Activated gamma-delta T cell (primary cell): ENCODE measurements around the gene WASL.
"Not testable (repeated sequence)": the region's sequence is repeated elsewhere in the genome, so short reads cannot be mapped to it uniquely, and the experiment has no call there.

Experiments used
- DNase-seq: peaks from one replicate; lab custom pipeline; 2025; lab: John Stamatoyannopoulos, UW

Gene WASL

DNA sequence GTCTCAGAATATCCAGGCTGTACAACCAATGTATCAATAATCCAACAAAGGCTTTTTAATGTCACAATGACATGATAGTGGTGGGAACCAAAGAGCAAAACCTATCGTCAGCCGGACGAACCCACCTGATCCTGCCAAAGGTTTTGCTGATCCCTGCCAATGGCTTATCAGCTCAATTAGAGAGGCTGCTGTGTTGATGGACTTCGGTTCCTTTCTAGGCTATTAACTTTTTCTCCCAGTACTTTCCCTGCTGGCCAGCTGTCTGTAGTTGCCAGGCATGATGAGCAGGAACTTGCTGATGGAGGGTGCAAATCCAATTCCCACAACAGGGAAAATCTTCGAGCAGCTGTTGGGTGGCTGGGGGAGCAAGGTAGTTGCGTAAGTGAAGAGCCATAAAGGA is 90.8 kb downstream of the WASL start:
- no peak for DNase-seq

DNA sequence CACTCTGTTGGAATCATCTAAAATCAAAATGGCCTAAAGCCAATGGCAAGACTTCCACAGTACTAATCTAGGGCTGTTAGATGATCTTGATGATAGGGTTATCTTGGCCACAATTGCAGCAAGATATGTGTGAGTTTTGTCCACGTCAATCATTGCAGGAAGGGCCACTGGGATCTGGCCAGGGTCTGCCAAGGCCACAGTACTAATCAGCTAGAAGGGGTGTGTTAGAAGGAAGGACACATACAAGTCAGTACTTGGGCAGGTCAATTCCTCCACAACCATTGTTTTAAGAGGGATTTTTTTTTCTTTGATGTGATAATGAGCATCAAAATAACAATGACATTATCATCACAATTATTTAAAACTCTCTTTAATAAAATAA is 91.5 kb downstream of the WASL start:
- DNase-seq: no peak

DNA sequence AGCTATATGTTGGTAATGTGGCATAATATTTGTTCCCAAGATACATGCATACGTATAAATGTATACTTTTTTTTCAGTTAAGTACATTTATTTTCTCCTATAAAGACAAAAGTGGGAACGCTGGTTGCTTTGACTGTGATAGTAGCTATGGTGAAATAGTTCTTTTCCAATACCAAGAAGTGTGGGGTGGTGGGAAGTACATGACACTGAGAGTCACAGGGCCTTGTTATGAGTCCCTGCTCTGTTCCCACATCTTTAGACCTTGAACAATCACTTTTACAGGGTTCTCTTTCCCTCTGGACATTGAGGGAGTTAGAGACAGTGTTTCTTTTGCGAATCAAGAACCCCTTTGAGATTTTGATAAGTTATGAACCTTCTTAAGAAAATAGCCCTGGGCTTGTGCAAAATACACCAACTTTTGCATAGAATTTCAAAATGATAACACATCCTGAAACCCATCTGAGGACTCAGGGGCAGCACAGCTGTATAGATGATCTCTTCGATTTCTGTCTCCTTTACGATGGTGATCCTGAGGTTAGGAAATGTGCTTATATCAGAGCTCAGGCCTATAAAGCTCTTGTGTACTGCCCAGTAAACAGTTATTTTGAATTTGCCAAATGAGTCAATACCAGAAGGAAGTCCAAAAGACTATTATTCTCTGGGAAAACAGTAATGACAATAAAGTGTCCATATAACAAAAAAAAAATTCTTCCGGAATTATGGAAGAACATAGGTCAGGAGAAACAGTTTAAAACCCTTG is 92.1 kb downstream of the WASL start:
- DNase-seq: no peak

DNA sequence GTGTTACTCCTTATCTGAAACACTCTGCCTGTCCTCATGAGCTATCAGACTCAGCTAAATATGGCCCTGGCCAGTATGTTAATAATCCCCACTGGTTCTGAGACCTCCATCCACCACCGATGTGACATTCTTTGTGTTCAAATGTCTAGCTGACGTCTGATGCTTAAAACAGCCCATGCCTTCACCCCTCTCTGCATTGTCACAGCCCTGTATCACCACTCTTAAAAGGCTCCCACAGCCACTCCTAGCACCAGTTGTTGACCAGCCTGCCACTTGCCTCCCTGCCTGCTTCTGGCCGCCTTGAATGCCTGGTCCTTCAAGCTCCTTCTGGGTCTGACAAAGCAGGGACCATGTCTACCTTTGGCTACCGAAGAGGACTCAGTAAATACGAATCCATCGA is 93.2 kb downstream of the WASL start, which contains the start of gene LMOD2:
TSS of gene LMOD2 (plus strand) at position 253 of the 400 bp plus-strand sequence. CDS start at position 351, 98 bp downstream.
- no peak for DNase-seq

DNA sequence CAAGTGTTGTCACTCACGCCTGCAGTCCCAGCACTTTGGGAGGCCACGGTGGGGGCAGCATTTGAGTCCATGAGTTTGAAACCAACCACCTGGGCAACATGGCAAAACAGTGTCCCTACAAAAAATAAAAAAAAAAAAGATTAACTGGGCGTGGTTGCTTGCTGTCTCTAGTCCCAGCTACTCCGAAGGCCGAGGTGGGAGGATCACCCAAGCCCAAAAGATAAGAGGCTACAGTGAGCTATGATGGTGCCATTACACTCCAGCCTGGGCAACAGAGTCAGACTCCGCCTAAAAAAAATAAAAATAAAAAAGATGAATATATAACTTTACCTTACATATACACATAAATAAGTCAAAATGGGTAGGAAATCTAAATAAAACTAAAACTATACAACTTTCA is 95.6 kb downstream of the WASL start:
- no peak for DNase-seq

DNA sequence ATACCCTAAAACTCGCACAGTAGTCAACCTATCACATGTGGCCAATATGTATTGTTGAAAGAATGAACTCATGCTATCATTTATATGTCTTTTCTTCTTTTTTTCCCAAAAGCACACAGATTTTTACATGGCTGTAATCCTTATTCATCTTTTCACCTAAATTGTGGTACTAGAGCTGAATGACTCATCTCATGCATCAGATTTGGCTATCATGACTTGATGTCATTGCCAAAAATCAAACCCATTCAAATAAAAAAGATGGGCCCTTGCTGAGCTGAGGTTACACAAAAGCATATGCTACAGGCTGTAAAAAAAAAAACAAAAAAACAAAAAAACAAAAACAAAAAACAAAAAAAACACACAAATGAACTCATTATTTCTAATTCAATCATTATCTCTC is 96.4 kb downstream of the WASL start:
- DNase-seq: no peak

DNA sequence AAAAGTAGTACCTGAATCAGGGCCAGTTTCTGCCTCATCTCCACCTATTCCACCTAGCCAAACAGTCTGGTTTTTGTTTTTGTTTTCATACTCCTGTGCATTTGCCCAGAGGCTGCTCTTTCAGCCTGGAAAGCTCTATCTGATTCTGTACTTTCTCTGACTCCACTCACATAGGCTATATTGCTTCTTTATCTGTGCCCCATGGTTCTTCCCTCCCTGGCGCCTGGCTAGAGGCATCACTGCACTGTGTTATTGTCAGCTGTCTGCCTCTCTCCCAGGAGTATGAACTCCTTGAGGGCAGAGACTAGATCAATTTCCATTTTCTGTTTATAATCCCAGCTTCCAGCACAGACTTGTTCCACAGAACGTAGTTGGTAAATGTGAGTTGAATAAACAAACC is 98.2 kb downstream of the WASL start:
- no peak for DNase-seq

DNA sequence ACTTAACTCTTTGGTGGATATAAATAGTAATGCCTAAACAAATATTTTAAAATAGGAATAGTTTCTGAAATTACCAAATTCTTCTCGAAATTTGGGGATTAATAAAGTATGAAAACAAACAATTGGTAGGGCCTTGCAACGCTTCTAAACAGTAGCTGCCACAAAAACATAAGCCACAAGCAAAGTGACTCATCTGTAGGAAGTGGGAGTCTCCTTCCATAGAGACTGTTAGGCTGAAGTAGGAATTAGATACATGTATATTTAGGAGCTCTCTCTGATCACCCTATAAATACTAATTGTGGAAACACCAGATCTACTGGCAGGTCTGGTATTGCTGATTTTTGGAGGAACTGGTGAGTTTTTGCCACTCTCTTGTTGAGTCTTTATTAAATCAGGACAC is 98.8 kb downstream of the WASL start:
- DNase-seq: no peak

DNA sequence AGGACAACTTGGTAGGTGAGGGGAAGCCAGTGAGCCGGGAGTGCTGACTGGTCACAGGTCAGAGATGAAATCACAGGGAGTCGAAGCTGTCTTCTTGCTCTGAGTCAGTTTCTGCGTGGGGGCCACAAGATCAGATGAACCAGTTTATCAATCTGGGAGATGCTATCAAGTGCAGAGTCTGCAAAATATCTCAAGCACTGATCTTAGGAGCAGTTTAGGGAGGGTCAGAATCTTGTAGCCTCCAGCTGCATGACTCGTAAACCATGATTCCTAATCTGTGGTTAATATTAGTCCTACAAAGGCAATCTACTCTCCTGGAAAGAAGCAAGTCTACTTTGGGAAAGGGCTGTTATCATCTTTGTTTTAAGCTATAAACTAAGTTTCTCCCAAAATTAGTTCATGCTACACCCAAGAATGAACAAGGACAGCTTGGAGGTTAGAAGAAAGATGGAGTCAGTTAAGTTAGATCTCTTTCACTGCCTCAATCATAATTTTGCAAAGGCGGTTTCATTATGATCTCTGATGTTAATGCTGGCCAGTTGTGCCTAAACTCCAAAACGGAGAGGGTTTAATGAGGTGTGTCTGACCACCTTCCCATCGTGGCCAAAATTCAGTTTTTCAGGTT is 101.6 kb downstream of the WASL start:
- no peak for DNase-seq

DNA sequence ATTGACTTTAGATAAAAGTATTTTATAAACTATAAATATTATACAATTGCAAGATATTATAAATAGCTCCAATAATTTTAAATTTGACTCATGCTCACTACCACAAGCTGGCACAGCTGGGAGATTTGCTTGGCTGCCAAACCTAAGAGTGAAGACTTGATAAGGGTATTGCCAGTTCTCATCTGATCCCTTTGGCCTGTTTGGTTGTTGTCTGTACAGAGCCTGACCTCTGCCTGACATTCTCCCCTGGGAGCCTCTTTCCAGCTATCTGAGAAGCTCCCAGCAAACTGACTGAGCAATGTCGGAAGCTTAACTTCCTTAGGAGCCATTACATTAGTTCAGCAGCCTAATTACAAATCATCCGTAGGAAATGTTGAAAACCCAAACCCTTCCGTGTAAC is 103.3 kb downstream of the WASL start:
- DNase-seq: no peak

DNA sequence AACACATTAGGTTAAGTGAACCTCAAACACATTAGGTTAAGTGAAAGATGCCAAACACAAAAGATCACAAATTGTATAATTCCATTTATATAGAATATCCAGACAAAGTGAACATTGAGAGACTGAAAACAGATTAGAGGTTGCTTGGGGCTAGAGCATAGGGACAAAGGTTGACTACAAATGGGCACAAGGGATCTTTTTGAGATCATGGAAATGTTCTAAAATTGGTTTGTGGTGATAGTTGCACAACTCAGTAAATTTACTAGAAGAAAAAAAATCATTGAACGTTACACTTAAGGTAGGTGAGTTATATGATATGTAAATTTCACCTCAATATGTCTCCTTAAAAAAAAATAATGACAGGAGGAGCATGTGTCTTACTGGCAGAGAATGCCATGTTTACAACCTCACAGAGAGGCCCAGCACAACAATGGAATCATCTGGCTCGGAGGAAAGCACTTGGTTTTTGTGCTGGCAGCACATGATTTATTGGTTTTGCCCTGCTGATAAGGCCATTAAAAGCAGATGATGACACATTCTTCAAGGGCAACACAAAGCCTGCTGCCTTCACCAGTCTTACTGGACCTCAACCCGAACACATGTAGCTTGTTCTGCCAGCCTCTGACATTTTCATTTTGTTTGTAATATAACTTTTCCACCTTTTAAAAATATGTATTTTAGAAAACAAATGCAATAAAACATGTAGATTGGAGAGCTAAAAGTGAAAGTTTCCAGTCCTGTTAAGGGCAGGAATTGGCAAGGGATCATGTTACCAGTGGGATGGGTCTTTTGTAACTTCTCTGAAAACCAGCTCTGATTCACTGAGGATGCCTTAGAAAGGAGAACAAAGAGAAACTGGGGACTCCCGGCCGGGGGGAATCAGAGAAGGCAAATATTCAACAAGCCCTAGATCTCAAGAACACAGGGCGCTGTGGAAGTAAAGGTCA is 105.0 kb downstream of the WASL start:
- no peak for DNase-seq

DNA sequence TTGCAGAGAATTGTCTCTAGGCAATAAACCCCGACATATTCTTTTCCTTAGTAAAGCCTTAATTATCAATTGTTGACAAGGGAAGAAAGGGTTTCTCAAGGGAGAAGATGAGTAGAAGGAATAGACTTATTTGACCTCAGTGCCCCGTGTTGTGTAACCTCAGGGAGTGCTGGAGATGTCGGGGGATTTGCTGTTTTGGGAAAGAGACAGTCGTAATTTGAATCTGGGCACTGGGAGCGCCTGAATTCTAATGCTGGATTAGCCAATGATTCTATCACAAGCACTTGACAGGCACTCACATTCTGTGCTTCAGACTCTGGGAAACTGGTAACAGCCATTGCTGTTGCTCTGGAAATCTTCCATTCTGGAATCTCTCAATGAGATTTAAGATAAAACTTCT is 106.9 kb downstream of the WASL start:
- no peak for DNase-seq

DNA sequence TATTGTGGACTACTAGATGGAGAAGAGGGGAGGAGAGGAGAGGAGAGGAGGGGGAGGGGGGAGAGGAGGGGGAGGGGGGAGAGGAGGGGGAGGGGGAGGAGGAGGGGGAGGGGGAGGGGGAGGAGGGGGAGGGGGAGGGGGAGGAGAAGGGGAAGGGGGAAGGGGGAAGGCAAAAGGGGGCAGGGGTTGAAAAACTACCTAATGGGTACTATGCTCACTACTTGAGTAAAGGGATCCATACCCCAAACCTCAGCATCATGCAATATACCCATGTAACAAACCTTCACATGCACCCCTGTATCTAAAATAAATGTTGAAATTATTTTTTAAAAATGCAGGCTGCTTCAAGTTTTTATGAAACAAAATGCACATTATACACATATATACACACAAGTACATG is 108.2 kb downstream of the WASL start:
- no peak for DNase-seq

DNA sequence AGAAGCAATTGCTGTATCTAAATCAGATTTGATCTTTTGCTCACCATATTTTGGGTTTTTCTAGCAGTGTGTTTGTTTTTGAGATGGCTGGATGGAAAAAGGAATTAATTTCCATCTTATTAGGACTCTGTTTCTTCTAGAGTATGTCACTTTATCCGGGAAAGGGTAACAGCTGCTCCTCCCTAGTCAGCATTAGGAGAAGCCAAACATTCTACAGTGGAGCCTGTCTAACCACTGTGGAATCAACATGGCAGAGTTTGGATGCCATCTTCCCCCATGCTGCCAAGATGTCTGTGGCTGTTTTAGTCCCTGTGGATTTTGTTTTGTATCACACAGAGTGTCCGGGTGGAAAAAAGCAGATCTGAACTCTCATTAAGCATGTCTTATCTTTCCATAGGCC is 109.2 kb downstream of the WASL start:
- no peak for DNase-seq

DNA sequence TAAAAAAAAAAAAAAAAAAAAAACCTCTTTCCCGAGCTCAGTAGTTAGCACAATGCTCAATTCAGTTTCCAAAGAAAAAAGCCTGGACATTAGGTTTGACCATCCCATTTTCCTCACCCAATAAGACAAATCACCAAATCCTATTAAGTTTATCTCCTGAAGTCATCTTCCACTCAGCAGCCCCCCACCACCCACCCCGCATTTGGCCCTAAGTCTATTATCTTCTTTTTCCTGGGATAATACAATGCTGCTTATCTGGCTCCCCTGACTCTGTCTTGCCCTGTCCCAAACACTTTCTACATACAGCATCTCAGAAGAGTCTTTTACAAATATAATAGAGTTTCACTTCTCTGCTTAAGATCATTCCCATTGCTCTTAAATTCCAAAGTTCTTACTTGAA is 110.9 kb downstream of the WASL start:
- DNase-seq: no peak

DNA sequence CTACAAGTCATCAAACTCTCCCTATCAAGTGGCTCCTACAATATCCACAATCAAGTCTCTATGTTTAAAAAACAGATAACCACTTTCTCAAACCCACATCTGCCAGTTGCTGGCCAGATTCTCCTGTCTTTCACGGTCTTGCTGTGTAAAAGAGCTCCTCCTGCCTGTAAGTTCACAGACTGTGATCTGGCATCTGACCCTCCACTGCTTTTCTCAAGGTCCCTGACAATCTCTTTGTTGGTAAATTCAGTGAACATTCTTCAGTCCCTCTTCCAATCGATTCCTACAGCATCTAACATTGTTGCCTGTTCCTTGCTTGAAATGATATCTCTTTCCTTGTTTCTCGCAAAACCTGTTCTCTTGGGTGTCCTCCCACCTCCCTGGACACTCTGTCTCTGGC is 111.6 kb downstream of the WASL start:
- no peak for DNase-seq

DNA sequence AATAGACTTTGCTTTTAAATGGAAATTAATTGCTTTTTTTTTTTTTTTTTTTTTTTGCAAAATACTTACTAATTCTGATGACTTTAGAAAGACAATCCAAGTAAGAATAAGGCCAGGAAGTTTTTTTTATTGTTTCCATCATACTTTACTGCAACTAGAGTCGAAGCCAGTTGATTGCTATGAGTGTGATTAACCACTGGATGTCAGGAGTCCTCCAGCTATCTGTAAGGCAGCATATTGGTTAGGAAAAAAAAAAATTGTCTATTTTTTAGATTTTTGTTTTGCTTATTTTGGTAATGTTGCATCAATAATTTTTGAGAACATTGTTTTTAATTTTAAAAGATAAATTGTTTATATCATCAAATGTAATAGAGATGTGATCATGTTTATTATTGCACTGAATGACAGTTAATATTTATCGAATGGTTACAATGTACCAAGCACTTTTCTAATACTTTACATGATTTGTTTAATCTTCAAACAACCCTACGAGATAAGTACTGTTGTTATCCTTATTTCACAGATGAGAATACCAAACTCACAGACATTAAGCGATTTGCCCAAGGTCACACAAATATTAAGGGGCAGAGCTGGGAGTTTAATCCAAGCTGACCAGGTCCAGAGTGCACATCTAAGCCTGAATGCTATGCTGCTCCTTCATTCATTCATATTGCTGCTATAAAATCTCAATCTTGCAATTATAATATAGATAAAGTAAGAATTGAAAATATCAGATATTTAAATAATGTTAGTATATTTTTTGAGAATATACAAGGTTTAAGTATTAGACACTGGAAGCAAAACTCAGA is 113.0 kb downstream of the WASL start:
- DNase-seq: no peak

DNA sequence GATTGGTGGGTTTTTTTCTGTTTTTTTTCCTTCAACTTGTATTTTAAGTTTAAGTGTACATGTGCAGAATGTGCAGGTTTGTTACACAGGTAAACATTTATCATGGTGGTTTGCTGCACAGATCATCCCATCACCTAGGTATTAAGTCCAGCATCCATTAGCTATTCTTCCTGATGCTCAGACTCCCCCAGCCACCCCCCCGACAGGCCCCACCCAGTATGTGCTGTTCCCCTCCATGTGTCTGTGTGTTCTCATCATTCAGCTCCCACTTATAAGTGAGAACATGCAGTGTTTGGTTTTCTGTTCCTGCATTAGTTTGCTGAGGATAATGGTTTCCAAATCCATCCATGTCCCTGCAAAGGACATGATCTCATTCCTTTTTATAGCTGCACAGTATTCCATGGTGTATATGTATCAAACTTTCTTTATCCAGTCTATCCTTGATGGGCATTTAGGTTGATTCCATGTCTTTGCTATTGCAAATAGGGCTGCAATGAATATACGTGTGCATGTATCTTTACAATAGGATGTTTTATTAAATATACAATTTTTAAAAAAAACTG is 114.7 kb downstream of the WASL start:
- not testable (repeated sequence) for DNase-seq

DNA sequence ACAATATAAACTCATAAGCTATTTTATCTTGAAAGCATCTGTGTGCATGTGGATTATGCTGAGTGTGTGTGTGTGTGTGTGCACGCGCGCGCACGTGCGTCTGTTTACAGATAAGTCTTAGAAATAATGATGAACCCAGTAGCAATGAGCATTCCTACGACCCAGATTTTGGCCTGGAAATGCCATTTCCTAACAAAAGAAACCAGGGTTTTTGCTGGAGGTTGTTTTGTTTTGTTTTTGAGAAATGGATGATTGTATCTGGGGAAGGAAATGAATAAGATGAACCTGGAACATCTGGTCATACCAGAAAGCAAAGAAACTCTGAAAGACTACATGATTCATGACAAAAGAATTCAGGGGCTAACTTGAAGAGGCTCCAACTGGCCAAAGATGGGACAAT is 115.2 kb downstream of the WASL start:
- DNase-seq: no peak

DNA sequence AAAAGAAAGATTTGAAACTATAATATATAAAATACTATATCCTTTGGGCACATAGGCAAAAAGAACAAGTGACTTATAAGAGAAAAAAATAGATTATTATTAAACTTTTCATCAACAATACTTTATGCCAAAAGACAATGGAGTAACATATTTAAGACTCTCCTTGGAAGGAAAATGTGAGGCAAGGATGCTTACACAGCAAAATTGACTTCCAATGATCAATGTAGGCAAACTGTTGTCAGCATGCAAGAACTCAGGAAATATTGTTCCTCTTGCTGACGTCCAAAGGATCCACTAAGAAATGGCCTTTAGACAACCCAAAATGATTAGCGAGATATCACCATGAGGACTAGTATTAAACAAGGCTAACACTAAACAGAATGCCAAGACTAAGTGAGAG is 116.0 kb downstream of the WASL start:
- DNase-seq: no peak
